Duodenal mucosa (tissue), 2 donors: ENCODE data around the gene KPTN.

ENCODE experiments used
- H3K27ac ChIP-seq: one replicate; pipeline ENCODE4 v1.7.0; 2013; ENCODE audit warnings: low read depth, low read length
- H3K27me3 ChIP-seq, 2 donors: one replicate each; pipeline ENCODE4 v1.7.0; 2013; ENCODE audit warnings: low read length in 2 of 2, control low read depth in 1 of 2; ENCODE audit not compliant: insufficient read depth in 2 of 2, control insufficient read depth in 1 of 2
- H3K36me3 ChIP-seq, 2 donors: one replicate each; pipeline ENCODE4 v1.7.0; 2013; ENCODE audit warnings: low read length in 2 of 2, control low read depth in 1 of 2; ENCODE audit not compliant: insufficient read depth in 2 of 2, control insufficient read depth in 1 of 2
- H3K4me1 ChIP-seq, 2 donors: one replicate each; pipeline ENCODE4 v1.7.0; 2013; ENCODE audit warnings: low read length in 2 of 2, control low read depth in 1 of 2; ENCODE audit not compliant: insufficient read depth in 2 of 2, control insufficient read depth in 1 of 2
- H3K4me3 ChIP-seq, 2 donors: one replicate each; pipeline ENCODE4 v1.7.0; 2013; ENCODE audit warnings: low read length in 2 of 2, low read depth in 1 of 2
- H3K9ac ChIP-seq, 2 donors: one replicate each; pipeline ENCODE4 v1.7.0; 2013; ENCODE audit warnings: low read length in 2 of 2, low read depth in 1 of 2
- H3K9me3 ChIP-seq, 2 donors: one replicate each; pipeline ENCODE4 v1.7.0; 2013; ENCODE audit warnings: low read length in 2 of 2, control low read depth in 1 of 2; ENCODE audit not compliant: control insufficient read depth in 1 of 2

The KPTN gene

DNA sequence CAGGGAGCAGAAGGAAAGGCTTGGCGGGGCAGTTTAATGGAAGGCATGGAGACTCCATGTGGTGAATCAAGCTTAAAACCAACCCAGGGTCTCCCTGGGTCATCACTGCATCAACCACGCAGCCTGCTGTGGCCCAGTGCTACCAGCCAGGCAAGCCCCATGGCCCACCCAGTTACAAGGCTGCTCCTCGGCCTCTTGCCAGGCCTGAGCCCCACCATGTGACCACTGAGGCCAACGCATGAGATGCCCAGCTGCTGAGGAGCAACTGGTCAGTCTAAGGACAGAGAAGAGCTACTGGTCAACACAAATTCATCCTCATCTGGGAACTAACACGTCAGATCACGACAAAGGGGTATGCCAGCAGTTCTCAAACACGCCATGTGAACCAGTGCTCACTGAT, 15.4 kb upstream of the KPTN start:
- no peak overlapping the region for H3K9ac ChIP-seq
- no peaks in the 10 kb centered on the region for H3K9me3 ChIP-seq
- H3K4me3 ChIP-seq: no peak overlapping the region
- peaks cover 33 to 85% of the 10 kb centered on the region in 2 donors for H3K36me3 ChIP-seq
- no peak overlapping the region for H3K27ac ChIP-seq
- no peaks in the 10 kb centered on the region for H3K4me1 ChIP-seq
- H3K27me3 ChIP-seq: no peaks in the 10 kb centered on the region

DNA sequence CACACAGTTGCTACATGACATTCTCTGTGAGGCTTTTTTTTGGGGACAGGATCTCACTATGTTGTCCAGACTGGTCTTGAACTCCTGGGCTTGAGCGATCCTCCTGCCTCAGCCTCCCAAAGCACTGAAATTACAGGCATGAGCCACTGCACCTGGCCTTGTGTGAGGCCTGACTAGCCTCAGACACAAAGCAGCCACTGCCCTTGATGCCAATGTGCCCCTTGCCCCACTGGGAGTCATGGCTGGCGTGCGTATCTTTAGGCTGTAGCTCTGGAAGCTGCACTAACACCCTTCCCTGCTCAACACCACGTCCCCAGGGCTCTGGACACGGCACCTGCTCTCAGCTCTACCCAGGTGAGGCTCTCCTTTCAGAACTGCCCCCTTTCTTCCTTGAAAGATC, 14.5 kb upstream of the KPTN start:
- Histone ChIP-seq H3K9ac (no peak overlapping the region), H3K27ac (no peak overlapping the region), H3K27me3 (no peaks in the 10 kb centered on the region), H3K9me3 (no peaks in the 10 kb centered on the region), H3K36me3 (peaks cover 31 to 84% of the 10 kb centered on the region in 2 donors), H3K4me3 (no peak overlapping the region), H3K4me1 (no peaks in the 10 kb centered on the region)

DNA sequence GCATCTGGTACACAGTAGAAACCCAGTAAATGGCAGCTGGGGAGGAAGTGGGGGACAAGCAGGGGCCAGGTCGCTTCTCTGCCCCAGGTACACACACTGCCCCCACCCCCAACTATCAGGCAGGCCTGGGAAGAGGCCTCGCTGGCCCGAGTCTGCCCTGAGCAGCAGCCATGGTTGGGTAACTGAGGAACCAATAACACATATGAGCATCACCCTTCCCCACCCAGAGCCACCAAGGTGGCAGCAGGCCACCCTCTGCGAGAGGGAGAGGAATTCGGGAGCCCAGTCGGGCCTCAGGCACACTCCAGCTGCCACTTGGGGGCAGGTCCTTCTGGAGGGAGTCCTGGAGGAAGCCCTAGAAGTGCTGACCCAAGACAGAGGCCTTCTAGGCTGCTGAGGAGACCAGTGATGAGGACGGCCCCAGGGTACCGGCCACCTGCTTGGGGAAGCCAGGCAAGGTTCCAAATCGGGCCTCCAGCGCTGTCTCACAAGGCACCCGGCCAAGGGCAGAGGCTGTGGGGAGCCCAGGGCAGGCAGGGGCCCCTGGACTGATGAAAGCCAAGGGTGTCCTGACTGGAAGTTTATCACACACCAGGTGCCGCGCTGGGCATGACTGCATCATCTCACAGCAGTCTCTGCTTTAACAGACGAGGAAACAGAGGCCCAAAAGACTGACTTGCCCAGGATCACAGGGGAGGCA, 14.0 kb upstream of the KPTN start:
- Histone ChIP-seq H3K27ac (no peak overlapping the region), H3K27me3 (no peaks in the 10 kb centered on the region), H3K4me1 (no peaks in the 10 kb centered on the region), H3K9ac (no peak overlapping the region), H3K9me3 (no peaks in the 10 kb centered on the region), H3K4me3 (no peak overlapping the region), H3K36me3 (peaks cover 30 to 83% of the 10 kb centered on the region in 2 donors)

DNA sequence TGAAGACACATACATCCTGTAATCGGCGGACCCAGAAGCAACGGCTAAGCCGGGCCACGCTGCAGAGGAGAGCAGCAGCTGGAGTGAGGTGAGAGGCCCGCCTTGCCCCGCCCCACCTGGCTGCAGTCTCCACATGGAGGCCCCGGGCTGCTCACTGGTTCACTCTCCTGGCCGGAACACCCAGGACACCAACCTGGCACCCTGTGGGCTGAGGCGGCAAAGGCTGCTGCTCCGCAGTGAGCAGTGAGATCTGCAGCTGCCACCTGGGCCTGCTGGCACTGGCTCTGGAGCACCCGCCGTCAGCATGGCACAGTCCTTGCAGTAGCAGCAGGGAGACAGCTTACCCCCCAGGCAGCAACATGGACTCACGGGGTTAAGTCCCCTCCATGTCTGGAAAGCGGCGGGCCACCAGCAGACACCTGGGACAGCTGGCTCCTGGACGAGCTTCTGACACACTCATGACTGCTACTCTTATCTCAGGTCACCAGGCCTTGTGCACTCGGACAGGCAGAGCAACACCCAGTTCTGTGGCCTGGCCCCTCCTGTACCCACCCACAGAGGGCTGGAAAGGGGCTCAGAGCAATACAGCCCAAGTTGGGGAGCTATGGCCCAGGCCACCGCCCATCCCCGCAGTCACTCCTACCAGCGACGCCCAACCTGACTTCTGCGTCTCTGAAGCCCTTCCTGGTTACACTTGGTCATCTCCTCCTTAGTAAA, 13.2 kb upstream of the KPTN start:
- peaks cover 27 to 83% of the 10 kb centered on the region in 2 donors for H3K36me3 ChIP-seq

DNA sequence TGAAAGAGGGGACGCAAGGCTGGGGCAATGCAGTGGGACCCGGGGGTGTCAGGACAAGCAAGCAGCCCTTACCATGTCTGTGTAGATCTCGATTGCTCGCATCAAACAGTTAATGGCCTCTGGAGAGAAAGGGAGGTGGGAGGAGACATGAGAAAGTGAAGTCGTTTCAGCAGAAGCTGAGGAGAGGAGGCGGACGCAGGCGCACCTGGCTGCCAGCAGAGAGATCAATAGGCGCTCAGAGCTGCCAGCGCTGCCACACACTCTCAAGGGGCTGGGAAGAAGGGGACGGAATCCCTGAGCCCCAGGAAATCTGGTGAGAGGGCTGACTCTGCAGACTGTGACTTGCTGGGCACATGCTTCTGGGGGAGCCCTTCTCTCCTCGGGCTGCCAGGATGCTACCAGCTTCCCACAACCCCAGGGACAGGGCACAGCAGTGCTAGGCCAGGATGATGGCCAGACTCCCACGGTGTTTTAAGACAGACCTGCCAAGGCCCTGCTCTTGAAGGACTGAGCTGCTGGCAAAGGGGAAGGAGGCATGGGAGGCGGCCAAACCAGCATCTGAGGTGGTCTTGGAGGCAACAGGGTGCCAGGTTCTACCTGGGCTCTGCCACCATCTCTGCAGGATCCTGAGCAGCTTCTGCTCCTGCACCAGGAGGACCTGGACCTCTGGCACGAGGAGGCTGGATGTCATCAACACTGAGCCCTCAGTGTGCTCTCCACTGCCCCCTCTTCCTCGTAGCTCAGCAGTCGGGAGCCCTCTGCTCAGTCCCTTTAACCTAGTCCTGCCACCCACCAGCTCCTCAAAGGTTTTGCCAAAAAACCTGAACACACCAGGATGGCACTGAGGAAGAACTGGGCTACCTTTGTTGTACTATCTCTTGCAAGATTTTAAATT, 11.7 kb upstream of the KPTN start:
- Histone ChIP-seq H3K36me3 (peaks cover 31 to 87% of the 10 kb centered on the region in 2 donors), H3K4me1 (no peaks in the 10 kb centered on the region)

More for the DNA sequence above, 13.2 kb upstream of the KPTN start:
- Histone ChIP-seq H3K4me3 (no peak overlapping the region), H3K27ac (no peak overlapping the region), H3K27me3 (no peaks in the 10 kb centered on the region), H3K9me3 (no peaks in the 10 kb centered on the region), H3K9ac (no peak overlapping the region), H3K4me1 (no peaks in the 10 kb centered on the region)

DNA sequence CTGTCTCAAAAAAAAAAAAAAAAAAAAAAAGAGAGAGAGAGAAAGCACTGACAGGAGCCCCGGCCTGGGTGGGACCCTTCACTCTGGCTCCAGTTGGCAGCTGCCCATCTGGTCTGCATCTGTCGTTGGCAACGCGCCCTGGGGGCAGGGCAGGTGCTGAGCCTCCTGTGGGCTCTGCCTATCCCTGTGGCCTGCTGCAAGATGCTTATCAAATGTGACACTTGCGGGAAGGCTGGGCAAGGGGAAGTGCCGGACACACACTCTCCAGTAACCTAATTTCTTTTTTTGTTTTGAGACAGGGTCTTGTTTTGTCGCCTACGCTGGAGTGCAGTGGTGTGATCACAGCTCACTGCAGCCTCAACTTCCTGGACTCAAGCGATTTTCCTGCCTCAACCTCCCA, 10.7 kb upstream of the KPTN start:
- Histone ChIP-seq H3K4me3 (no peak overlapping the region), H3K27ac (no peak overlapping the region), H3K4me1 (no peaks in the 10 kb centered on the region), H3K9me3 (no peaks in the 10 kb centered on the region), H3K9ac (no peak overlapping the region), H3K36me3 (peaks cover 31 to 88% of the 10 kb centered on the region in 2 donors), H3K27me3 (no peaks in the 10 kb centered on the region)

More for the DNA sequence above, 11.7 kb upstream of the KPTN start:
- H3K27ac ChIP-seq: no peak overlapping the region
- H3K9me3 ChIP-seq: no peaks in the 10 kb centered on the region
- no peak overlapping the region for H3K9ac ChIP-seq
- H3K27me3 ChIP-seq: no peaks in the 10 kb centered on the region
- H3K4me3 ChIP-seq: no peak overlapping the region

DNA sequence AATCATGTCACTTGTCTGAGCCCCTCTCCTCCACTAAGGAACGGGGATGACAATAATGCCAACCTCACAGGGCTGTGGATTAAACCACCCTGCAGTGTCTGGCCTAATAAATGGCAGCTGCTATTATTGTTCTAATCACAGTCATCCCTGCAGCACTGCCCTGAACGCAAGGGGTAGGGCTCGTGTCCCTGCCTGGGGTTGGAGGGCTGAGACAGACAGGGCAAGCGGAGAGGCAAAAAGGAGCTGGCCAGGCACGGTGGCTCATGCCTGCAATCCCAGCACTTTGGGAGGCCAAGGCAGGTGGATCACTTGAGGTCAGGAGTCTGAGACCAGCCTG, 10.2 kb upstream of the KPTN start:
- Histone ChIP-seq H3K4me3 (no peak overlapping the region), H3K27me3 (no peaks in the 10 kb centered on the region), H3K9ac (no peak overlapping the region), H3K4me1 (no peaks in the 10 kb centered on the region), H3K27ac (no peak overlapping the region), H3K9me3 (no peaks in the 10 kb centered on the region), H3K36me3 (peaks cover 29 to 88% of the 10 kb centered on the region in 2 donors)

DNA sequence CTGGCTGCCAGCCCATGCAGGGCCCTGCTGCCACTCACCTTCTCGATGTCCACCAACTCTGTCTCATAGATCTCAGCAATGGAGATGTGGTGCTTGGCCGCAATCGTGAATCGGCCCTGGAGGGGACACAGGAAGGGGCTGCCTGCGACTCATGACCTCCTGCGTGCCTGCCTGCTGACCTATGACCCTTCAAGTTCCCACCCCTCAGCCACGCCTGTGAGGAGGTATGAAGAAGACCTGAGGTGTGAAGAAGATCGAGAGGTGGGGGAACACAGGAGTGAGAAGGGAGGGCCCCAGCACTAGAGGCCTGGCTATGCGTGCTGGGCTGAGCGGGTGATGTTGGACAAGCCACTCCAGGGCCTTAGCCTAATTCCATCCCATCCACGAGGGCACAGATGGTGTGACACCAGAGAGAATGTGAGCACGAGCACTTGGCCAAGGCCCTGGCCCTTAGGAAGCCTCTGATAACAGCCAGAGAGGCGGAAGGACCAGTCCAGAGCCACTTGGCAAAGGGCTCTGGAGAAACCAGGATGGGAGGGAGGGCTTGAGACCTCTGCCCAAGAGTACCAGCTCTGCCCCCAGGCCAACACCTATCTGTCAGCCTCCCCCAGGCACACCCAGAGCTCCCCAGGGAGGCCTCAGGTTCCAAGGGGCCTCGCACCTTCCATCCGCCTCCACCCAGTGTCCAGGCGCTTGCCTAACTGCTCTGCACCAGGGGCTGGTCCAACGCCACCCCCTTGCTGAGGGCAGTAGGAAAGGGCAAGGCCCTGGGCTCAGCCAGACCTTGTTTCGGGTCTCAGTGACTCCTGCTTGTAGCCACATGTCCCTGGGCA, 9.6 kb upstream of the KPTN start:
- no peak overlapping the region for H3K4me3 ChIP-seq
- no peak overlapping the region for H3K9ac ChIP-seq
- no peaks in the 10 kb centered on the region for H3K27me3 ChIP-seq
- no peaks in the 10 kb centered on the region for H3K4me1 ChIP-seq
- H3K36me3 ChIP-seq: peaks cover 28 to 86% of the 10 kb centered on the region in 2 donors
- no peak overlapping the region for H3K27ac ChIP-seq
- no peaks in the 10 kb centered on the region for H3K9me3 ChIP-seq

DNA sequence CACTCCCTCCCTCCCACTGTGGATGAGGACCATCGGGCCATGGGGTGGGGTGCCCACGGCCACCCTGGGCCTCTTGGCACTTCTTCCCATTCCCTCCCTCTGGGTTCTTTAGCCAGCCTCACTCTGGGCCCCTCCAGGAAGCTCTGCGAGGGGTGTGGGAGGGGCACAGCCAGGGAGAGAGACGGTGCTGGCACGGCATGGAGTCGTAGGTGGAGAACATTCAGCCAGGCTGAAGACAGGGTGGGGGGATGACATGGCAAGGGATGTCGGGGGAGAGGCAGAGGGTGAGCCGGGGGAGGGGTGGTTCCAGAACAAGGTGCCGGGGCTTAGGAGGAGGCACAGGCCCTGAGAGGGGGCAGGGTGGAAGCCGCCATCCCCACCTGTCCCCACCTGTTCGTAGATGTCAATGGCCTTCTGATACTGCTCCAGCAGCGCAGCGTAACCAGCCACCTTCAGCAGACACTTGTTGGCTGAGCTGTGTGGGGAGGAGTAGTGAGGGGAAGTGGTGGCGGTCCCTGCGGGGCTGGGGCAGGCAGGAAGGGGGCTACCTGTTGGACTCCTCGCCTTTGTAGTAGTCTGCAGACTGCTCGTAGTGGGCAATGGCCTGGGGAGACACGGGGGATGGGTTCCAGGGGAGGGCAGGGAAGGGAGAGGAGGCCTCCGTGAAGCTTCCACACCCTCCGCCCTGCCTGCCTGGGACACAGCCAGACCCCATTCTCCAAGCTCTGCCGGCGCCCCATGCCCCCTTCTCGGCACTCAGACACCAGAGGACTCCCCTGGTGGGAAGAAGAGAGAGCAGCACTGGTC, 8.8 kb upstream of the KPTN start:
- Histone ChIP-seq H3K27me3 (no peaks in the 10 kb centered on the region), H3K9me3 (no peaks in the 10 kb centered on the region), H3K4me3 (no peak overlapping the region), H3K27ac (no peak overlapping the region), H3K4me1 (no peaks in the 10 kb centered on the region), H3K36me3 (peaks cover 28 to 83% of the 10 kb centered on the region in 2 donors), H3K9ac (no peak overlapping the region)
